SU-DHL-6 (cell line): ENCODE results near the gene STAC.

Experiments used
- H2AFZ ChIP-seq: fragments of 200-600 bp; sonication (generic); 2 replicates; pipeline ENCODE4 v1.6.1; 2014; ENCODE audit warnings: low read depth, mild to moderate bottlenecking, moderate library complexity, mixed read lengths, antibody characterized with exemption, low read length; ENCODE audit not compliant: severe bottlenecking
- H3F3A ChIP-seq: fragments of 200-600 bp; shearing (Covaris generic); 2 replicates; pipeline ENCODE4 v1.6.0; 2016; ENCODE audit warnings: antibody characterized with exemption, mild to moderate bottlenecking; ENCODE audit not compliant: insufficient read depth
- H3K27ac ChIP-seq: fragments of 200-600 bp; sonication (generic); 2 replicates; pipeline ENCODE4 v1.5.1; 2016; ENCODE audit warnings: low read depth, mild to moderate bottlenecking, low read length, moderate library complexity, mixed read lengths
- H3K27me3 ChIP-seq: fragments of 200-600 bp; sonication (generic), shearing (Covaris generic); 2 replicates; pipeline ENCODE4 v1.6.0; 2014; ENCODE audit warnings: mild to moderate bottlenecking, low read length
- H3K36me3 ChIP-seq: fragments of 200-600 bp; sonication (generic); 2 replicates; pipeline ENCODE4 v1.6.1; 2014; ENCODE audit warnings: mild to moderate bottlenecking, low read length, mixed read lengths
- H3K4me2 ChIP-seq: fragments of 300-600, 200-600 bp; shearing (Covaris generic), sonication (generic); 2 replicates; pipeline ENCODE4 v1.6.0; 2014; ENCODE audit warnings: low read length, low read depth, mild to moderate bottlenecking; ENCODE audit not compliant: poor library complexity, severe bottlenecking
- H3K4me3 ChIP-seq: fragments of 200-600 bp; sonication (generic); 2 replicates; pipeline ENCODE4 v1.5.1; 2014; ENCODE audit warnings: antibody characterized with exemption, low read length, mild to moderate bottlenecking, mixed read lengths; ENCODE audit not compliant: insufficient read depth, poor library complexity, severe bottlenecking
- H3K79me2 ChIP-seq: fragments of 200-600 bp; sonication (generic); 2 replicates; pipeline ENCODE4 v1.6.1; 2014; ENCODE audit warnings: mild to moderate bottlenecking, low read length, moderate library complexity; ENCODE audit not compliant: insufficient read depth
- H3K9ac ChIP-seq: fragments of 200-600 bp; sonication (generic); 2 replicates; pipeline ENCODE4 v1.7.0; 2014; ENCODE audit warnings: mild to moderate bottlenecking, low read length
- H3K9me2 ChIP-seq: fragments of 200-600 bp; sonication (generic); replicated peaks from 2 replicates; pipeline ENCODE4 v1.6.1; 2014; ENCODE audit warnings: low read length; ENCODE audit not compliant: insufficient read depth
- H3K9me3 ChIP-seq: fragments of 200-600 bp; sonication (generic); 2 replicates; pipeline ENCODE4 v1.6.1; 2014; ENCODE audit warnings: low read length, mixed read lengths; ENCODE audit not compliant: insufficient read depth
- H4K20me1 ChIP-seq: fragments of 200-600 bp; sonication (generic); 2 replicates; pipeline ENCODE4 v1.6.1; 2014; ENCODE audit warnings: low read depth, mild to moderate bottlenecking, antibody characterized with exemption, low read length, moderate library complexity, mixed read lengths
- EZH2phosphoT487 ChIP-seq: fragments of 200-600 bp; sonication (generic), shearing (Covaris generic); conservative IDR thresholded peaks from 2 replicates; pipeline ENCODE4 v1.6.1; 2018; ENCODE audit warnings: mild to moderate bottlenecking, antibody characterized with exemption, low read length, moderate library complexity, mixed read lengths
- TF ChIP-seq, protein P1 (sequence below): fragments of 200-600 bp; sonication (generic); IDR thresholded peaks from one replicate; pipeline ENCODE4 v1.5.1; 2017; ENCODE audit warnings: antibody characterized with exemption, mild to moderate bottlenecking, low read length, moderate library complexity; ENCODE audit not compliant: insufficient read depth, poor library complexity, severe bottlenecking

The STAC gene

DNA sequence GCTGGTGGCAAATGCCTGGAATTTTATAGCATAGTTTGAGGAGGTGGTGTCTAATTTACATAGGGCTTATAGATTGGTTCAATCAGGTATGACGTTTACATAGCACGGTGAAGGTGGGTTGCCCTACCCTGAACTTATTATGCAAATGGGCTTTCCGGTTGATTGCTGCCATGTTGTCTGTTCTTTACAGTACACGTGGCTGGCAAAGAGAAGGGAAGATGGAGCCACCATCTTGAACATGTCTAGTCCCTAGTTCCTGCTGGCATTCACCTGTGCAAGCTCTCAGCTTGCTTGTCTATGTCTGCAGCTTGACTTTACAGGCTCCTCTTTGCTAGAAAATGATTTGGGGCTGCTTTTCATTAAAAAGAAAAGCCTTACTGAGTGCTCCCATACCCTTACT lies 14.0 kb upstream of the STAC start:
- H4K20me1 ChIP-seq, result no peaks in the 10 kb centered on the region
- H3K36me3 ChIP-seq, result no peaks in the 10 kb centered on the region
- H2AFZ ChIP-seq, result no peak overlapping the region
- no peak overlapping the region for H3K4me2 ChIP-seq
- H3K9me2 ChIP-seq, result no peaks in the 10 kb centered on the region
- no peak overlapping the region for H3K27ac ChIP-seq
- no peaks in the 10 kb centered on the region for H3K79me2 ChIP-seq
- no peak overlapping the region for H3K9ac ChIP-seq
- TF ChIP-seq, protein P1, sequence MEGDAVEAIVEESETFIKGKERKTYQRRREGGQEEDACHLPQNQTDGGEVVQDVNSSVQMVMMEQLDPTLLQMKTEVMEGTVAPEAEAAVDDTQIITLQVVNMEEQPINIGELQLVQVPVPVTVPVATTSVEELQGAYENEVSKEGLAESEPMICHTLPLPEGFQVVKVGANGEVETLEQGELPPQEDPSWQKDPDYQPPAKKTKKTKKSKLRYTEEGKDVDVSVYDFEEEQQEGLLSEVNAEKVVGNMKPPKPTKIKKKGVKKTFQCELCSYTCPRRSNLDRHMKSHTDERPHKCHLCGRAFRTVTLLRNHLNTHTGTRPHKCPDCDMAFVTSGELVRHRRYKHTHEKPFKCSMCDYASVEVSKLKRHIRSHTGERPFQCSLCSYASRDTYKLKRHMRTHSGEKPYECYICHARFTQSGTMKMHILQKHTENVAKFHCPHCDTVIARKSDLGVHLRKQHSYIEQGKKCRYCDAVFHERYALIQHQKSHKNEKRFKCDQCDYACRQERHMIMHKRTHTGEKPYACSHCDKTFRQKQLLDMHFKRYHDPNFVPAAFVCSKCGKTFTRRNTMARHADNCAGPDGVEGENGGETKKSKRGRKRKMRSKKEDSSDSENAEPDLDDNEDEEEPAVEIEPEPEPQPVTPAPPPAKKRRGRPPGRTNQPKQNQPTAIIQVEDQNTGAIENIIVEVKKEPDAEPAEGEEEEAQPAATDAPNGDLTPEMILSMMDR, result no peak
- TF ChIP-seq EZH2phosphoT487, result no peak
- H3K9me3 ChIP-seq, result no peaks in the 10 kb centered on the region
- no peaks in the 10 kb centered on the region for H3F3A ChIP-seq
- H3K4me3 ChIP-seq, result no peak overlapping the region
- H3K27me3 ChIP-seq, result no peaks in the 10 kb centered on the region

DNA sequence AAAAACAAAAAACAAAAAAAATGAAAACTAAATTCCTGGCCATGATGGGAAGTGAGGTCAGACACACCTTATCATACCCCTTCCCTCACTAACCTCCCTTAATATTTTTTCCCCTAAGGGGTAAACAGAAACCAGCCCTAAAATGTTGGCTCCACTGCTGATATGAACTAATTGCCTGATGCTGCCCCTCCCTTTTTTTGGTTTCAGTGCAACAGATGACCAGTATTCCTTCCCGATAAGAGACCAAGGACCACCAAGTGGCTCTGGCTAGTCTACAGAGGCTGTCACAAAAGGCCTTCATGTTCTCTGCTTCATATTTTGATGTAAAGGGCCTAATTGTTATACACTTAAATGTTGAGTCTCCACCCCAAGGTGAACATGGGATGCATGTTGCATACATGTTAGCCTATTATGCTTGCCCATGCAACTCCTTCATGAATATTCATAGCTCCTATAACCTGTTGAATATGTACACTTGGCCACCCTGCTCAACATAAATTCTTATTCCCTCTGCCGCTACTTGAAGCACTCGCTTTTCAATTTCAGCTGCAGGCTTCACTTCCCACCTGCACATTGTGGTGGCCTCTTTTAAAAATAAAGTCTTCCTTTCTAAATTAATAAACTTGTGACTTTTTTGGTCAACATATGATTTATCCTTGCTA lies 12.3 kb upstream of the STAC start:
- Histone ChIP-seq H3K36me3 (no peaks in the 10 kb centered on the region), H3K9me2 (no peaks in the 10 kb centered on the region), H2AFZ (no peak overlapping the region), H3K4me2 (no peak overlapping the region), H3K27me3 (no peaks in the 10 kb centered on the region), H3F3A (no peaks in the 10 kb centered on the region), H3K9ac (no peak overlapping the region), H4K20me1 (no peaks in the 10 kb centered on the region), H3K27ac (no peak overlapping the region), H3K79me2 (no peaks in the 10 kb centered on the region), H3K9me3 (no peaks in the 10 kb centered on the region), H3K4me3 (no peak overlapping the region)
- no peak for TF ChIP-seq EZH2phosphoT487
- TF ChIP-seq, protein P1, result no peak

DNA sequence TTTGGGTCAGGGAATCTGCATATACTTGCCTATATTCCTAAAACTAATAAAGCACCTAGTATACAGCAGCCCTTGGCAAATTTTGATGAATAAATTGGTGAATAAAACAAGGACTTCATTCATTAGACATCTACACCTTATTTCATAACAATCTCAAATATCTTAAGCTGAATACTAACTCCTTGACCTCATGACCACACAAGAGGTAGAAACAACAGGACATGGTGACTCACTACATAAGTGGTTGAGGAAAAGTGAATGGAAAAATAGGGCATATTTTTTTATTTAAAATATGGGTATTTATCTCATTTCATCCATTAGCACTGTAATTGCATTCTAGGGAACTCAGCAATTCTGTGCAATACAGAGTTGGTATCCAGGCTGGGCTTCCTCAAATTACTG lies 7.8 kb upstream of the STAC start:
- H3K4me2 ChIP-seq, result no peak overlapping the region
- H3K9me2 ChIP-seq, result no peaks in the 10 kb centered on the region
- no peak overlapping the region for H3K27ac ChIP-seq
- no peaks in the 10 kb centered on the region for H3K79me2 ChIP-seq
- no peaks in the 10 kb centered on the region for H3K27me3 ChIP-seq
- H3K4me3 ChIP-seq, result no peak overlapping the region
- no peak overlapping the region for H2AFZ ChIP-seq
- H3K36me3 ChIP-seq, result no peaks in the 10 kb centered on the region
- H4K20me1 ChIP-seq, result no peaks in the 10 kb centered on the region
- H3F3A ChIP-seq, result no peaks in the 10 kb centered on the region
- no peaks in the 10 kb centered on the region for H3K9me3 ChIP-seq
- H3K9ac ChIP-seq, result no peak overlapping the region
- TF ChIP-seq, protein P1, result no peak
- TF ChIP-seq EZH2phosphoT487, result no peak
